COLO829 (cell line): ENCODE results near the gene PGS1.
"Not testable (repeated sequence)": the region's sequence is repeated elsewhere in the genome, so short reads cannot be mapped to it uniquely, and the experiment has no call there.

Experiments used
- DNase-seq: peaks from one replicate; pipeline ENCODE4 v3.0.0; 2012; ENCODE audit warnings: low spot score

The PGS1 gene

GRCh38 chr17:78448356-78448993 lies 70.0 kb downstream of the PGS1 start:
- no peak for DNase-seq

- DNase-seq, result no peak
Measured at GRCh38 chr17:78449983-78450595, 71.6 kb downstream of the PGS1 start.

DNA sequence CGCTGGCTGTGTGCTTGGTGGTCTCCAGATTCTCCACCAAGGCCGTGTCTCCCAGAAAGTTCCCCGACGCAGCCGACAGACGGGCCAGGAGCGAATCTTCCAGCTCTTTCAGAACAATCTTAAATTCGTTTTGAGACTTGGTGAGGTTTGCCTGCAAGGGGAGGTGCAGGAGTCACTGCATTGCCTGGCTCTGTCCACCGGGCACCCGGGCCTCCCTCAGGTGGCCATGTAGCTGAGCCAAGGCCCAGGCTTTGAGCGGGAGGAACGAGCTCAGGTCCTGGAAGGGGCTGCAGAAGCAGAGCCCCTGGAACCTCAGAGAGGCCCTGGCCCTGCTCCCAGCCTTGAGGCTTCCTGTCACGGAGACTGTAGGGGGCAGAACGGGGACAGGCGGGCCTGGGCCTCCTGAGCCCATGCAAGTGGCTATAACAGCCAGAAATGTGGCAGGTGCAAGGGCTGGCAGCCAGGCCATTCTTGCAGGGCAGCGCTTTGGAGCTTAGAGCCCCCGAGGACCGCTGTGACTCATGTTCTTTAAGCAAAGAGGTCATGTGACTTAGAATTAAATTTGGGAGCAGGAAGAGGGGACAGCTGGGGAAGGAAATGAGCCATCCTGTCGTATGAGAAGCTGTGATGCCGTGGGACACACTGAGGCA lies 72.4 kb downstream of the PGS1 start:
- no peak for DNase-seq

GRCh38 chr17:78451753-78452152 lies 73.3 kb downstream of the PGS1 start:
- no peak for DNase-seq

DNA sequence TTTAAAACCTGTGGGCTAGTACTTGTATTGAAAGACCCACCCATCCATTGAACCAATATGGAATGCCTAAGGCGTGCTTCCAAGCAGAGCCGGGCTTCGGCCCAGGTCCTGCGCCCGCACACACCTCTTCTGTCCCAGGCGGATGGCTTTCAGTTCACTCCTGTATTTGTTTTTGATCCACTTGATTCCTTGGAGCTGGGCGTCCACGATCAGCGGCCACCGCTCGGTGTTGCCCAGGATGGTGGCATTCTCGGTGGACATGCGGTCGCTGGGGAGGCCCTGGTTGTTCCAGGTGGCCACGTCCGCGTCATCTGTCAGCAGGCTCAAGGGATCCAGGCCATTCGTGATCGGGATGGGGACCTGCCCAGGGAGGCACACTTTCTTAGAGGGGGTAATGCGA lies 75.9 kb downstream of the PGS1 start:
- DNase-seq, result no peak

GRCh38 chr17:78458091-78458490 lies 79.6 kb downstream of the PGS1 start:
- DNase-seq, result no peak

GRCh38 chr17:78458736-78459335 lies 80.4 kb downstream of the PGS1 start:
- DNase-seq, result no peak

DNA sequence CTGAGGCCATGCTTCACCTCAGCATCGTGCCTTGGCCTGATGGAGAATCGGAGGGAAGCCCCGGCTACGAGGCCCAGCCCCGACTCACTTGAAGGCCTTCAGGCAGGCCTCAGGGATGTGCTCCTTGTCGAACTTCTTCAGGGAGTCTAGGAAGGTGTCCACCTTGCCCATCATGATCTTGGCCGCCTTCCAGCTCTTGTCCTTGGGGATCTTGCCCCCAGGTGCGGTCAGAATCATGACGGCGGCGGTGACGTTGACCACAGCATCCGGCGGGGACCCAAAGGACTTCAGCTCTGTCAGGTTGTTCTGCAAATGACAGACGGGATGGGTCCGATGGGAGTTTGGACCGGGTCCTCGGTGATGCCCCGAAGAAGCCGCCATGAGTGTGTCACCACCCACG lies 81.2 kb downstream of the PGS1 start:
- no peak for DNase-seq

DNA sequence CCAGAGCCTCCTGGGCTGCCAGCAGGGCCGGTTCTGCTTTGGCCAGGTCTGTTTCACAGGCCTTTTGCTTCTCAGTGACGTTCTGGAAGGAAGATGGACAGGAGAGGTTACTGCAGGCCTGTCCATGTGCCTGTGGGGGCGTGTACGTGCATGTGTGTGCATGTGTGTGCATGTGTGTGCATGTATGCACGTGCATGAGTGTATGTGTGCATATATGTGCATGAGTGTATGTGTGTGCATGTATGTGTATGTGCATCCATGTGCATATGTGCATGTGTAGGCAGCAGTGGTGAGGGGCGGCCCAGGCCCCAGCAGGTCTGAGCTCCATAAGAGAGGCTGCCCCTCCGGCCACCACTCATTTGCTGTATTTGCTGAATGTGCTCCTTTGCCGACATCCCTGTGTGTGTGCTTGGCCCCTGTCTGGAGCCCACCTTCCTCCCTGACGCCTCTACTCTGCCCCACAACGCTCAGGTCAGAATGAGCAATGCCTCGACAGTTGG lies 81.8 kb downstream of the PGS1 start:
- no peak for DNase-seq

- no peak for DNase-seq
Measured at GRCh38 chr17:78460951-78461798, 82.7 kb downstream of the PGS1 start.

DNA sequence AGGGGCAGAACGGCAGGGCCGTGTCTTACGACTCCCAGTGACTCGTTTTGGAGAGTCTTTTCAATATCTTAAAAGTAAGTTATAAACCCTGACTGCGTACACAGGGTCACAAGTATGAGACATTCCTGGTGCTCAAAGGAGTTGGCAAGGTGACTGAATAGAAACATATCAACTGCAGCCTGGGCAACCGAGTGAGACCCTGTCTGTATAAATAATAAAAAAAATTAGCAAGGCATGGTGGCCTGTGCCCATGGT lies 83.3 kb downstream of the PGS1 start:
- DNase-seq, result no peak

DNA sequence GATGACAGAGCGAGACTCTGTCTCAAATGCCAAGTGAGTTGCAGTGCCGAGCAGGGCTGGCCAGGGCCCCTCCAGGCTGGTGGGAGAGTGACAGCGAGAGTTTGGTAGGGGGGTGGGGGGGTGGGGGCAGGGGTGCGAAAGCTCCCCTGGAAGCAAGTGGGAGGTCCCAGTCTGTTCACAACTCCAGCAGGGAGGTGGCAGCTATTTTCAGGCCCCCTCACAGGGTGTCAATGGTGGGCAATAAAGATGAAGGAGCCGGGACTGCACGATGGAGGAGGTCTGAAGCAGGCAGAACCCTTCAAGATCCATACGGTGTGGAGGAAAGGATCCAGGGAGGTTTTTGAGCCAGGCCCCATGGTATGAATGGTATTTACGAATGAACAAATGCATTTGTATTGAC lies 83.7 kb downstream of the PGS1 start:
- DNase-seq, result no peak

GRCh38 chr17:78466109-78466785 lies 87.8 kb downstream of the PGS1 start:
- not testable (repeated sequence) for DNase-seq

DNA sequence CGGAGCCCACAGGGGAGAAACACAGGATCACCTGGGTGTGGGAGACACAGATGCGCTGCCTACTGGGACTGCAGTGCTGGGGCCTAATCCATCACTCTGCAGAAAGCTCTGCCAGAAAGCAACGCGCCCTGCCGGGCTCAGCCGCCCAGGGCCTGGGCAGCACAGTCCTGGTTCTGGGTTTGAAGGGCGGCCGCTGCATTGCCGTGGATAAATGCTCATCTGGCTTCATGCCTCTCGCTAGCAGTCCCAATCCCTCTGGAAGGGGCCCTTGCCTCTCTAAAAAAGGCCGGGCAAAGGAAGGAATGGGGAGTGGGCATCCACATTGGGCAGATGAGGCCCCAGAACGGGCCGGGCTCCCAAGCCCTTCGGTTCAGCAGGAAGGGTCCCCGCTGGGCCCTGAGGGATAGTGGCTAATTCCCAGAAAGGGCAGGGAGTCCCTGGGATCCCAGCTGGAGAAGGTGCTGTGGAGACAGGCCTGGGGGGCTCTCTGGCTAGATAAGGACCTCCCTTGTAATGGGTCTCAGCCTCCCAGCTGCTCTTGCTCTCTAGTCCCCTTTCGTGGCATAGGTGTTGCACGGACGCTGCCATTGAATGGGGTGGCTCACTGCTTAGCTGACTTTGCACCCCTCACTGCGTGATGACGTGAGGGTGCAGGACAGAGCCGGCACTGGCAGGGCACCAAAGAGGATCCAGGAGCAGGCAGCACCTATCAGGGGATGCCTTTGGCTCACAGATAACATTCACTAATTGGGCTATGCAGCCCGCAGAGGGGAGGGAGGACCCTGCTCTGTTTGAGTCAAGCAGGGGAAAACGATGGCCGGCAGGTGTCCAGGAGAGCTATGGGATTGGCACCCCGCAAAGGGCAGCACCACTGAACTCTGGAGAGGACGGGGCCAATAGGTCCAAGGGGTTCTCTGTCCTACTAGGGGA lies 88.6 kb downstream of the PGS1 start:
- DNase-seq, result no peak

- no peak for DNase-seq
Measured at GRCh38 chr17:78468366-78468765, 89.9 kb downstream of the PGS1 start.

GRCh38 chr17:78469443-78469842 lies 91.0 kb downstream of the PGS1 start:
- no peak for DNase-seq

GRCh38 chr17:78471635-78472034 lies 93.2 kb downstream of the PGS1 start:
- DNase-seq, result no peak

DNA sequence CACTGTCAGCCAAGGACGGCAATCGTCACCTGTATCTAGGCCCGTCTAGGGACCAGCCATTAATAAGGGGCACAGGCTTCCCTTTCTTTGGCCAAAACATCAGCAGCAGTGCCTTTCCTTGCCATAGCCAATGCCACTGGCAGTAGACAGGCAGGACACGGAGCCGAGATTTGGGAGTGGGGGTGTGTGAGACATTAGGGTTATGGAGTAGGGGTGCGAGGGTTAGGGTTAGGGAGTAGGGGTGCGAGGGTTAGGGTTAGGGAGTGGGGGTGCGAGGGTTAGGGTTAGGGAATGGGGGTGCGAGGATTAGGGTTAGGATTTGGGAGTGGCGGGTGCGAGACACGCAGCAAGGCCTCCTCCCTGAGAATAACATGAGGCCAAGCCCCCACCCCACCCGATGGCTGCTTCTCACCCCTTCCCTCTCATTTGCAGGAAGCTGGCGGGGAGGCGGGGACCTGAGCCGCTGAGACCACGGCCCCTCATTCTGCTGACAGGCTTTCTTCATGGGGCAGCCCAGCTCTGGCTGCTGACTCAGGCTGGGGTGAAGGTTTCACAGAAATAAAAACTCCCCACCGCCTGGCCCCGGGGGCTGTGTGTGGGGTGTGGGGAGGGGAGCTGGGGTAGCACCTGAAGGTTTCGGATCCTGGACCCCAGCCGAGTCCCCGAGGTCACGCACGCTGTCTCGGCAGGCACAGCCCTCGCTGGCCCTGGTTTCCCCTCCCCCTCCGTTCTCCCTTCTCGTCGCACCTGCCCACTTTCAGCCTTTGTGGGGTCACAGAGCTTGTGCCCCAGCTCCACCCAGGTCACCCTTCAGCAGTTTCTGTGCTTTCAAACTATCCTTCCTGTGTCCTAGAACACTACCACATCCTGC lies 93.8 kb downstream of the PGS1 start:
- no peak for DNase-seq

- DNase-seq, result no peak
Measured at GRCh38 chr17:78473951-78474613, 95.6 kb downstream of the PGS1 start.
